HG02970 (cell line): Measurements from ENCODE around the gene SP2.

Experiments
- ATAC-seq: cut with Tn5 transposase; IDR thresholded peaks from one replicate; pipeline ENCODE4 v1.9.1; 2021; ENCODE audit warnings: mild to moderate bottlenecking, moderate library complexity, moderate number of reproducible peaks; ENCODE audit not compliant: unreplicated experiment, low FRiP score

The SP2 gene

GRCh38 chr17:47946516-47946915 lies 50.5 kb downstream of the SP2 start:
- no peak for ATAC-seq

DNA sequence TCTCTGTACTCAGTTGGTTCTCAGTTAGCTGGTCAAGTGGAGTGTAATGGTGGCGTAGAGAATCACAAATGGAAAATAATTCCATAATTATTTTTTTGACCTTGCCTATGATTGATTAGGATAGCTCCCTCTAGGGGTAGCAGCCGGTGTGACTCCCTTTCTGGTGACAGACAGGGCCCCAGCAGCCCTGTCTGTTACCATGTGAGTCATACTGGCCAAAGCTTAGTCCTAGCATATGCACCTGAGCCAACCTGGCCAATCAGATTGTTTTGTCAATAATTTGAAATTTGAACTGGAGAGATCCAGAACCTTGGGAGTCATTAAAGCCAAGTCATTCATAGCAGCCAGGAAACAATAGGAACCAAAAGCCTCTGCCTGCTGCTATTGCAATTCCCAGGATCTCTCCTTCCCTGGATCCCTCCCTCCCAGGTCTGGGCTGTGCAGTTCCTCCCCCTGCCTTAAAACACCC lies 50.9 kb downstream of the SP2 start:
- ATAC-seq, result peak; percentile 44

DNA sequence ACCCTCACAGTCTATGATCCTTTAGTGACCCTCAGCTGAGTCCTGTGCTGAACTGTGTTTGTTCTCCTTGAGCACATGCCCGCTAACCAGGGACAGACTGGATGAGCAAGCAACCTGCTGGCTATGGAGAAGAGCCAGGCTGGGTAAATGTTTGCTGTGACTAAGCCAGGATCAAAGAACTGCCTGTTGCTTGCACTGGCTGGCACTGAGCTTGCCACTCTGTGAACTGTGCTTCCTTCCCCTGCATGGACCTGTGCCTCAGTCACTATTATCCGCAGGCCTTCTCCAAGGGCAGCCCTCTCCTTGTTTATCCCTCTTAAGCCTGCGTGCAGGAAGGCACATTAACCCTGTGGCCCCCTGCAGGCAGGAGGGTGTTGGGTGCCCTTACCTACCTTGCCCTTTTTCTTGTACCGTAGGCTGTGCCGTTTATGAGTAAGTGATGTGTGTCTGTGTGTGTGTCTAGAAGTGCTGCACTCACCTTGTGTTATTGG lies 52.7 kb downstream of the SP2 start:
- no peak for ATAC-seq

GRCh38 chr17:47949197-47949759 lies 53.2 kb downstream of the SP2 start:
- no peak for ATAC-seq

DNA sequence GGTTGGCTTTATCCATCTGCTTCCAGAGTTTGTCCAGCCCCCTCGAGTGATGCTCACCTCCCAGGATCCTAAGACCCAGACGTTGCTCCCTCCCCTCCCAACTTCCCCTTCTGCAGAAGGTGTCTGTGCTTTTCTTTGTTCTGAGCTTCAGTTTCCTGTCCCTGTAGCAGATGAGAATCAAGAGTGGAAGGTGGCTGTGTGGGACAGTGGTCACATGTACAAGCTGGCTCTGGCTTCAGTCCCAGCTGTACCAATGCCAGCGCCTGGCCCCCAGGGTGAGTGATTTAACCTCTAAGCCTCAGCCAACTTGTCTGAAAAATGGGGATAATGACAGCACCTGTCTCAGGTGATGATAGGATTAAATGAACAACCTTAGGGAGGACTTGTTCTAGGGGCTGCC lies 53.9 kb downstream of the SP2 start:
- no peak for ATAC-seq

DNA sequence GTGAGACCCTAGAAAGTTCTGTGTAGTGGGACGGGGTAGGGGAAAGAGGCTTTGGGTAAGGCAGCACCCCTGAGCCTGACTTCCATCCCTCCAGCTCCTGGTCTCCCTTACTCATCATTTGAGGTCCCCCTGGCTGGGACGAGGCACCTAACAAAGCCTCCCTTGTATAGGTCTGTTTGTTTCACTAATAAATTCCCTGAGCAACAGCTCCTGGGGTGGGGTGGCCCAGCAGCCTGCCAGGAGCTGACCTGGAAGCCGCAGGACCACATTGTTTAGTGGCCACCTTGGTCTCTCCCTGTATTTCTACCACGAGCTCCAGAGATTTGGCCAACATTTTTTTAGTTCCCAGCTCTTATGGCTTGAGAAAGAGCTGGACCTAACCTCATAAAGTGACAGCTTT lies 54.4 kb downstream of the SP2 start:
- ATAC-seq, result no peak

DNA sequence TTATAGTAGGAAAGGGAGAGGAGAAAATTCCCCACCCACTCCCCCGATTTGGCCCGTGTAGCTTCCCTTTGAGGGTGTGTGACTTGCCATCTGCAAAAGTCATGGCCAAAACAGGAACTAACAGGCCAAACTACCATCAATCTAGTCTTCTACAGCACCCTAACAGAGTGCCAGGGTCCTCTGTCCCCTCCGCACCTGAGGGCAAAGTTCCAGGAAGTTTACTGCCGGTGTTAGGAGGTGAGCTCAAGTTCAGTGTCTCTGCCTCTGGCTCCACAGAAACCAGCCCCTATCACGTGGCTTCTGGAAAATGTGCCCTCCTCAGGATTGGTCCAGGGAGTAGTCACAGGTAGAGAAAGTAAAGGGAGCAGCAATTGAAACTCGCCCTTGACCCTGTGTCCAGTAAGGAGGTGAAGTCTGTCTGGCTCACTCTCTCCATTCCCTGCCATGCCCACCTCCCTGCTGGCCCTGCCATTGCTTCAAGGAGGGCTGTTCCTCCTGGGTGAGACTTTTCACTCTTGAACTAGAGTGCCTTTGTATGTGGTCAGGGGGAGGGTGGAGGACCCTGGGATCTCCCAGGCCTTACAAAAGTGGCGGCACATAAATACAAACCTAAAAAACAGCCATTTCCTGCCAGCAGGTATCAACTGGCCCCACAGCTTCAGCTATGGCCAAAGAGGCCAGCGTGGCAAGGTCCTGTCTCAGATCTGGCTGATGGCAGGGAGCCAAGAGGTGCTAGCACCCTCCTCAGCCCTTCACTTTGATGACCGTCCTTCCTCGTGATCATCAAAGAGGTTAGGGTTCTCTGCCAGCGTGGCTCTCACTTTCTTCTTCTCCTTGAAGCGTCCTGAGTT lies 56.4 kb downstream of the SP2 start:
- no peak for ATAC-seq

- ATAC-seq, result no peak
Observed at GRCh38 chr17:47953909-47954308, 57.9 kb downstream of the SP2 start.

DNA sequence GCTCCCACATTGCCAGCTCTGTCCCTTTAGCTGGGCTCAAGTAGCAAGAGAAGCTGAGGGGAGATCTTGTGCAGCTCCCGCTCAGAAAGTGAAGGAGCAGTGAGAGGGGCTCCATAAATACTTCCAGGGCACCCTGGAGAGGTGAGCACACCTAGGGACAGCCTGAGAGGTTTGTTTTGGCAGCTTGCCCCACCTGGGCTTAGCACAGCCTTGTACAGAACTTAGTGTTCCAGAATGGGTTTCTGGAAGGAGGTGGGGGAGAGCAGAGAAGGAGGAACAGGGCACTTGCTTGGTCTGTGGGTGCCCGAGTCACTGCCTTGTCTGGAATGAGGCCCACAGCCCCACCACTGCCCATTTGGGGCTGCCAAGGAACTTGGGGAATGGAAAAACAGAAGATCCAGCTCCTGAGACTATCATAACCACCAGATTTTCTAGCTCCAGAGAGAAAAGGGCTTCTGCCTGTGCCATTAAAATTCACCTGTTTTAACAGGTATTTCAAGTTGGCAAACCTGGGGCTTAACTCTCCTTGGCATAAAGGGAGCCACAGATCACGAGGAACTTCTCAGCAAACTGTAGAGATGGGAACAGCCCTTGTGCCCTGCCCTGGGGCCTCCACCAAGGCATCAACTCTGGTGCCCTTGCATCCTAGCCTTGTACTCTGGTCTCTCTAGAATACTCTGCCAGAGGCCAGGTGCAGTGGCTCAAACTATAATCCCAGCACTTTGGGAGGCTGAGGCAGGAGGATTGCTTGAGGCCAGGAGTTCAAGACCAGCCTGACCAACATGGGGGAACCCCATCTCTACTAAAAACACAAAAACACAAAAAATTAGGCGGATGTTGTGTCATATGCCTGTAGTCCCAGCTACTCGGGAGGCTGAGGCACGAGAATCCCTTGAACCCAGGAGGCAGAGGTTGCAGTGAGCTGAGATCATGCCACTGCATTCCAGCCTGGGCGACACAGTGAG lies 59.7 kb downstream of the SP2 start:
- no peak for ATAC-seq

- ATAC-seq, result no peak
Observed at GRCh38 chr17:47956791-47957590, 61.0 kb downstream of the SP2 start.

- no peak for ATAC-seq
Observed at GRCh38 chr17:47957591-47958490, 61.8 kb downstream of the SP2 start, which contains the start of gene PRR15L. Gene PRR15L, minus strand, starts transcription at chr17:47957883. Its CDS starts 4,649 bp downstream, at chr17:47953234.

DNA sequence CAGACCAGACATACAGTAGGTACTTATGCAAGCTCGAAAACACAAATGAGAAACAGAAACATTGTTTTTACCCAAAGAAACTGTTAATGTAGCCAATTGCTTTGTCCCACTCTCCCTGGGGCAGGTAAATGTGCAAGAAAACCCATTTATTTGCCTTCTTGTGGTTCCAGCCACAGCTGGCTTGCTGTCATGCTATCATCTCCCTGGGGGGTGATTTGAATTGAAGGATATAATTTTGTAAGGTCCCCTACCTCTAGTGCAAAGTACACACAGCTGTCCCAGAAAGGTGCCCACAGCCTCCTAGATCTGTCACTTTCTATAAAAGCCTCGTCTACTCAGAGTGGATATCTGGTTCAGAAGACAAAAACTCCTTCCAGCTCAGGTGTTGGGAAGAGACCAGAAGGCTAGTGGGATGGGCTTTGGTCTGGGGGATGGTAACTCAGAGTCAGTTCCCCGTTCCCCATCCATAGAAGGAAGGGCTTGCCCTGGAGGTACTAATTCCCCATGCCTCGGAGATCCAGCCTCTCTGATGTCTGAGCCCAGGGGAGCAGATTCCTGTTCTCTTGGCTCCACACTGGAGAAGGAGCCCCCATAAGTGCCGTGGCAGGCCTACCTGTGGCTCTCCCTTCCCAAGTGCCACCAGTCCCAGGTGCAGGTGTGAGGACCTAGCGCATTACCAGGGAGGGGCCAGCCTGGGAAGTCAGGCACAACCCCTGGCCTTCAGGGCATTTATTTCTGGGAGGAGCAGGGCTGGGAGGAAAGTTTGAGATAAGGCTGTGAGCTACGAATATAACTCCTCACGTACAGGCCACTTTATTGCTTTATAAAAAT lies 64.0 kb downstream of the SP2 start:
- ATAC-seq, result no peak

- no peak for ATAC-seq
Observed at GRCh38 chr17:47961406-47961805, 65.4 kb downstream of the SP2 start.

- ATAC-seq, result no peak
Observed at GRCh38 chr17:47962901-47963300, 66.9 kb downstream of the SP2 start.

DNA sequence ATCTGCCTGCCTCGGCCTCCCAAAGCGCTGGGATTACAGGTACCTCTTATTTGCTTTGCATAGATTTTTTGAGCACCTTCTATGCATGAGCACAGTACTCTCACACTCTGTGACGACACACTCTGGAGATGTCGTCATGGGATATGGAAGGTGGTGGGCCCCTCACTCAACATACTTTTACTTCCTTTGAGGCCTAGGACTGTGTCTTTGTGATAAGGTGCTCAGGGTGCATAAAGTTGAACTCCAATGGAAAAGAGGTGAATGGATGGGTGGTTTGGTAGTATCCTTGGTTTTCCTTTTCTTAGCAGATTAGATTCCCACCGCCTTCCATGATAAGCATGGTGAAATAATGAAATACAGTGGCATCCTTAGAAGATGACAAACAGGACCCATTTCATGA lies 68.8 kb downstream of the SP2 start:
- ATAC-seq, result no peak

GRCh38 chr17:47966079-47966519 lies 70.1 kb downstream of the SP2 start:
- no peak for ATAC-seq

DNA sequence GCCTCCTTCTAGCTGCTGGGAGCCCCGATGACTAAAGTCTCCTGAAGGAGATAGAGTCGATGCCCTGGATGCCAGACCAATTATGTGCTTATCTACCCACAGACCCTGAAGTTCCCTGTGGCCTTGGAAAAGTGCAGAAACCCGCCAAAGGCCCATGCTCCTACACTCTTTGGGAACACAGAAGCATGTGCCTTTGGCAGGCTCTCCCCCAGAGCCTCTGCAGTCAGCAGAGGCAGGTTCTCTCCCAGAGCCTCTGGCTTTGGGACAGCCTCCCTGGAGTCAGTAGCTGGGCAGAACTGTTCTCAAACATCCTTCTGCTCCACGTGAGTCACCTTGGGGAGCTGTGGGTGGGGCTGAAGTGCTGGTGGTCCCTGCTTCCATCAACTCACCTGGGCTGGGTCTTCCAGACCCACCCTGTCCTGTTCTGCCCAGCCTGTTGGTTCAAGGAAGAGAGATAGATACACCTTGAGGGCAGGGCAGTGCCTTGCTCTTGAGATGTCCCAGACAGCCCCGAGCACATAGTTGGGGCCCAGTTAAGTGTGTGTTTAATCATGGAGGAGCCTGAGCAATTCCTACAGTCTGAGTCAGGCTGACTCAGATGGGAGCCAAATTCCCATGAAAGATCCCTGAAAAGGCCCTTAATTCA lies 71.7 kb downstream of the SP2 start:
- ATAC-seq, result no peak
